HG02943 (cell line): ENCODE measurements around the gene PFN4.

Source experiments
- ATAC-seq: cut with Tn5 transposase; IDR thresholded peaks from one replicate; pipeline ENCODE4 v1.9.1; 2021; ENCODE audit warnings: mild to moderate bottlenecking, low read depth, moderate library complexity; ENCODE audit not compliant: unreplicated experiment

Gene PFN4

GRCh38 chr2:24082787-24083566 lies 40.2 kb downstream of the PFN4 start:
- ATAC-seq: no peak

GRCh38 chr2:24080701-24081100 lies 42.4 kb downstream of the PFN4 start:
- no peak for ATAC-seq

- no peak for ATAC-seq
Observed at GRCh38 chr2:24077879-24078278, 45.3 kb downstream of the PFN4 start.

GRCh38 chr2:24077535-24077877 lies 45.6 kb downstream of the PFN4 start:
- no peak for ATAC-seq

- peak; percentile 15 for ATAC-seq
Observed at GRCh38 chr2:24076849-24077534, 46.1 kb downstream of the PFN4 start.

GRCh38 chr2:24075915-24076848 lies 47.0 kb downstream of the PFN4 start, which contains the start of gene SF3B6:
Gene SF3B6 (minus strand): TSS chr2:24076326. CDS start chr2:24076229, 97 bp downstream.
- peak; percentile 97 for ATAC-seq

GRCh38 chr2:24075259-24075658 lies 47.9 kb downstream of the PFN4 start:
- no peak for ATAC-seq

GRCh38 chr2:24073816-24074215 lies 49.3 kb downstream of the PFN4 start:
- ATAC-seq: no peak

GRCh38 chr2:24072259-24072658 lies 50.9 kb downstream of the PFN4 start:
- ATAC-seq: no peak

GRCh38 chr2:24065341-24065740 lies 57.8 kb downstream of the PFN4 start:
- ATAC-seq: no peak
